Common myeloid progenitor, CD34-positive (primary cell): Measurements from ENCODE around the gene PCP4.

Experiments used
- CTCF ChIA-PET: fragments of 350-600 bp; sonication (Branson Sonifier 250); formaldehyde crosslinking; loops from one replicate; lab custom pipeline; 2021; ENCODE audit warnings: antibody characterized with exemption; lab: Charles Lee
- POLR2A ChIA-PET: fragments of 350-600 bp; sonication (Branson Sonifier 250); formaldehyde crosslinking; loops from one replicate; lab custom pipeline; 2021; ENCODE audit warnings: antibody characterized with exemption; lab: Charles Lee
- DNase-seq, 3 donors: peaks; one replicate each; pipeline versions ENCODE4 v3.0.0 to v3.0.0-alpha.2; 2013
- H3K27ac ChIP-seq, 2 experiments: 1 replicate in 1 of 2; 2 replicates in 1 of 2; pipeline ENCODE4 v1.7.0; 2013; ENCODE audit warnings: inconsistent platforms in 2 of 2, low read length in 2 of 2, mild to moderate bottlenecking in 2 of 2, low read depth in 1 of 2, moderate library complexity in 1 of 2; ENCODE audit not compliant: severe bottlenecking in 2 of 2, insufficient read depth in 1 of 2, poor library complexity in 1 of 2
- H3K27me3 ChIP-seq, 5 experiments: replicated peaks in 2 of 5; 1 replicate in 3 of 5; 2 replicates in 2 of 5; pipeline versions ENCODE4 v1.6.1 to v1.7.0; 2013; ENCODE audit warnings: low read length in 4 of 5, mild to moderate bottlenecking in 2 of 5, moderate library complexity in 2 of 5, inconsistent platforms in 1 of 5; ENCODE audit not compliant: insufficient read depth in 5 of 5, control insufficient read depth in 4 of 5
- H3K36me3 ChIP-seq, 4 experiments: 1 replicate in 2 of 4; 2 replicates in 2 of 4; pipeline versions ENCODE4 v1.6.1 to v1.7.0; 2013; ENCODE audit warnings: low read length in 3 of 4, control low read depth in 1 of 4, mild to moderate bottlenecking in 1 of 4; ENCODE audit not compliant: control insufficient read depth in 4 of 4, insufficient read depth in 4 of 4
- H3K4me1 ChIP-seq, 4 experiments: 1 replicate in 3 of 4; 2 replicates in 1 of 4; pipeline versions ENCODE4 v1.6.1 to v1.7.1; 2013; ENCODE audit warnings: low read length in 3 of 4, mild to moderate bottlenecking in 3 of 4, control low read depth in 1 of 4, inconsistent platforms in 1 of 4, moderate library complexity in 1 of 4; ENCODE audit not compliant: control insufficient read depth in 4 of 4, insufficient read depth in 4 of 4; ENCODE audit errors: control extremely low read depth in 1 of 4
- H3K4me3 ChIP-seq, 7 experiments: 1 replicate in 4 of 7; 2 replicates in 3 of 7; pipeline versions ENCODE4 v1.5.1 to v1.7.0; 2013; ENCODE audit warnings: mild to moderate bottlenecking in 7 of 7, low read length in 6 of 7, moderate library complexity in 6 of 7, inconsistent platforms in 2 of 7, low read depth in 2 of 7, control low read depth in 1 of 7; ENCODE audit not compliant: insufficient read depth in 4 of 7, control insufficient read depth in 1 of 7; ENCODE audit errors: extremely low read depth in 1 of 7
- H3K9me3 ChIP-seq, 5 experiments: 1 replicate in 4 of 5; 2 replicates in 1 of 5; pipeline versions ENCODE4 v1.6.1 to v1.7.1; 2013; ENCODE audit warnings: low read length in 4 of 5, mild to moderate bottlenecking in 2 of 5, inconsistent platforms in 1 of 5, low read depth in 1 of 5, moderate library complexity in 1 of 5; ENCODE audit not compliant: control insufficient read depth in 4 of 5, insufficient read depth in 2 of 5; ENCODE audit errors: control extremely low read depth in 1 of 5
- WGBS: methylation state at CpG from one replicate; pipeline ENCODE4 v1.1.5; 2013; ENCODE audit not compliant: insufficient coverage; 5-methylcytosine and 5-hydroxymethylcytosine counted together

Gene PCP4

DNA sequence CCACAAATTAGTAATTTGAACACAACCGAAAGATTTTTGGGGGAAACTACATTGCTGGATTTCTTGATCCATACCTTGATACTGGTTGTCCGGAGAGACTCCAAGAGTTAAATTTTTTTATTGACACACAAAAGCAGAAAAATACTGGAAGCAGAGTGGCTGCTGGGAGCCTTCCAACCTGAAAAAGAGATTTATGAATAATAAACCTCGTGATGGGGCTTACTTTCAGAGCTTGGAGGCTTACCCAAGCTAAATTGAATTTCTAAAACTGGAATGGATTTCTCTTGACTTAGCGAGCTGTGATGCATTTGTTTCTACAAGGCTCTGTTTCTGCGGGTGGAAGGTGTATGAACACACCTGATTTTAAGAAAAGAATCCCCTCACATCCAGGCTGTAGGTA lies 35.7 kb downstream of the PCP4 start:
- H3K27me3 ChIP-seq, result peaks cover 0 to 9% (median 0%) of the 10 kb centered on the region in 5 experiments
- no peaks in the 10 kb centered on the region for H3K36me3 ChIP-seq
- CTCF ChIA-PET, result no interaction called here
- WGBS, result 97% methylated on average over 3 of the region's 5 CpGs
- H3K4me1 ChIP-seq, result no peaks in the 10 kb centered on the region
- no peak for DNase-seq
- POLR2A ChIA-PET, result no interaction called here
- no peaks in the 10 kb centered on the region for H3K9me3 ChIP-seq
- no peak overlapping the region for H3K27ac ChIP-seq
- no peak overlapping the region for H3K4me3 ChIP-seq

DNA sequence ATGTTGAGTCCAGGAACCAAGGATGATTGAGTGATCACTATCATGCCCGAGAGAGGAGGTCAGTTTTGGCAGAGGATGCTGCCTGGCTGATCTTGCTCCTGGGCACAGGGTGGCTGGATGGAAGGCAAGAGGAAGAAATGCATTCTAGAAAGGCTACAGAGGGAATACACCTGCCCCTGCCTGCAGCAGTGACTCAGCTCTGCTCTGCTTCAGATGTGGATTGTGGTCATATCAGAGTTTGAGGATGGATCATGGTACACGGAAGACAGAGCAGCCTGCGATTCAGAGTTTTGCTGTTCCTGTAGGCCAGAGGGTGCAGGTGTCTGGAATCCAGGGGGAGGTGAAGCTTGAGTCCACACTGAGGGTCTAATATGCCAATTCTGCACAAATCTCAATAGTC lies 37.2 kb downstream of the PCP4 start:
- no peaks in the 10 kb centered on the region for H3K9me3 ChIP-seq
- H3K27me3 ChIP-seq, result peaks cover 0 to 9% (median 0%) of the 10 kb centered on the region in 5 experiments
- POLR2A ChIA-PET, result no interaction called here
- no peak overlapping the region for H3K27ac ChIP-seq
- no peaks in the 10 kb centered on the region for H3K4me1 ChIP-seq
- DNase-seq, result no peak
- 96% methylated on average over 3 of the region's 3 CpGs for WGBS
- CTCF ChIA-PET, result no interaction called here
- no peak overlapping the region for H3K4me3 ChIP-seq
- no peaks in the 10 kb centered on the region for H3K36me3 ChIP-seq

GRCh38 chr21:39908265-39908923 lies 41.2 kb downstream of the PCP4 start:
- no peaks in the 10 kb centered on the region for H3K9me3 ChIP-seq
- no peaks in the 10 kb centered on the region for H3K36me3 ChIP-seq
- H3K4me1 ChIP-seq, result no peaks in the 10 kb centered on the region
- no peak overlapping the region for H3K27ac ChIP-seq
- no peak for DNase-seq
- CTCF ChIA-PET, result interaction anchor here (1.0 kb wide), 1 partner anchor 11 kb away, joined by 3 read pairs; no protein-coding TSS in a partner anchor
- POLR2A ChIA-PET, result no interaction called here
- WGBS, result 74% methylated on average over 7 of the region's 9 CpGs
- H3K27me3 ChIP-seq, result peaks cover 0 to 4% (median 0%) of the 10 kb centered on the region in 5 experiments
- no peak overlapping the region for H3K4me3 ChIP-seq

GRCh38 chr21:39911286-39912199 lies 44.3 kb downstream of the PCP4 start:
- Histone ChIP-seq H3K9me3 (peaks cover 0 to 1% (median 0%) of the 10 kb centered on the region in 5 experiments), H3K36me3 (no peaks in the 10 kb centered on the region), H3K4me1 (no peaks in the 10 kb centered on the region), H3K4me3 (no peak overlapping the region), H3K27me3 (peaks cover 0 to 6% (median 0%) of the 10 kb centered on the region in 5 experiments), H3K27ac (no peak overlapping the region)
- 80% methylated on average over 9 of the region's 10 CpGs for WGBS
- ChIA-PET POLR2A (no interaction called here), CTCF (no interaction called here)
- DNase-seq, result no peak

DNA sequence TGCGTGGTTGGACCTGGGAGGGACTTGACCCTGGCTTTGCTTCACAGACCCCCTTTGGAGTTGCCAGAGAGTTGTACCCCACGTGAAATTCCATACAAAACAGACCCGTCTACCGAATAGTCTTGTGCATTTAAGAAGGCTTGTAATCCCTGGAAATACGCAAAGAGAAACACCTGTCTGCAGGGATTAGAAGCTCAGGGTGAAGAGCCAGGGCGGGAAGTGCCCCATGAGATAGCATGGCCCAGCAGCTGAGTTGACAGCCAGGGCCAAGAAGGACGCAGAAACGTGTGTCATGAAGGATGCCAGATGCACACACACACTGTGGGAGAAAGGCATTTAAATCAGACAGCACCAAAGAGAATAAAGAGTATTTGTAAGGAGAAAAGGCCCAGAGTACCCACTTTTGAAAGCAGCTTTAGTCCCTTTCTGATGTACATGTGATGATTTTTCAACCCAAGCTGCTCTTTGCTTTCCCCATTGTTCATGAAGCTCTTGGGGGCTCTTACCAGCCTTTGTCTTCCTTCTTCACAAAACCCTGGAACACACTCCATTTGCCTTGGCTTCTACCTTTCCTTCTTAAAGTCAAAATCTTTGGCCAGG lies 46.6 kb downstream of the PCP4 start:
- Histone ChIP-seq H3K27ac (no peak overlapping the region), H3K27me3 (peaks cover 0 to 4% (median 0%) of the 10 kb centered on the region in 5 experiments), H3K36me3 (no peaks in the 10 kb centered on the region), H3K9me3 (peaks cover 0 to 2% (median 0%) of the 10 kb centered on the region in 5 experiments), H3K4me3 (no peak overlapping the region), H3K4me1 (no peaks in the 10 kb centered on the region)
- ChIA-PET POLR2A (no interaction called here), CTCF (no interaction called here)
- no peak for DNase-seq
- WGBS, result 100% methylated on average over 7 of the region's 8 CpGs

- ChIA-PET CTCF (no interaction called here), POLR2A (no interaction called here)
- H3K4me1 ChIP-seq, result no peaks in the 10 kb centered on the region
- H3K4me3 ChIP-seq, result no peak overlapping the region
- peaks cover 0 to 2% (median 0%) of the 10 kb centered on the region in 5 experiments for H3K9me3 ChIP-seq
- WGBS, result no CpG with 5 or more reads among the region's 1 CpG
- H3K36me3 ChIP-seq, result no peaks in the 10 kb centered on the region
- H3K27me3 ChIP-seq, result peaks cover 0 to 4% (median 0%) of the 10 kb centered on the region in 5 experiments
- no peak for DNase-seq
- no peak overlapping the region for H3K27ac ChIP-seq
Observed at GRCh38 chr21:39915881-39916280, 48.6 kb downstream of the PCP4 start.
